K562 (cell line): ENCODE data around the gene ZBTB7A. TPM values are rescaled to one million over a fixed set of nuclear protein-coding genes. Genes with fewer than 3 reads are reported as not detected.
A peak's percentile ranks its signal among the peaks of the same experiment; 100 is the strongest.

Experiments used
- BRF2 ChIP-seq: IDR thresholded peaks from 3 replicates; pipeline ENCODE4 v1.6.1; 2011; ENCODE audit warnings: borderline replicate concordance, mild to moderate bottlenecking; ENCODE audit not compliant: insufficient read length, insufficient read depth
- CAMTA2 ChIP-seq: fragments of 250-450 bp; sonication (Bioruptor Pico); conservative IDR thresholded peaks from 2 replicates; pipeline ENCODE4 v1.5.1; 2022
- CBX2 ChIP-seq: fragments of 200-600 bp; sonication (generic); IDR thresholded peaks from one replicate; pipeline ENCODE4 v1.6.1; 2012; ENCODE audit warnings: mild to moderate bottlenecking, low read length, inconsistent platforms; ENCODE audit not compliant: insufficient read depth, poor library complexity, severe bottlenecking
- CBX5 ChIP-seq: IDR thresholded peaks from 2 replicates; pipeline ENCODE4 v1.6.1; 2014; ENCODE audit warnings: low read depth, borderline replicate concordance
- FOXJ2 ChIP-seq: fragments of 200-800 bp; sonication (Bioruptor generic); IDR thresholded peaks from 2 replicates; pipeline ENCODE4 v1.6.1; 2016; ENCODE audit warnings: missing genetic modification characterization, missing compliant biosample characterization
- GABPB1 ChIP-seq: sonication (generic); formaldehyde crosslinking; IDR thresholded peaks from 2 replicates; pipeline ENCODE4 v1.8.0; 2022; ENCODE audit warnings: mild to moderate bottlenecking, missing genetic modification reagents
- GTF2A2 ChIP-seq: IDR thresholded peaks from 2 replicates; pipeline ENCODE4 v1.6.1; 2016; ENCODE audit warnings: mild to moderate bottlenecking, missing genetic modification characterization, missing compliant biosample characterization
- HNRNPK ChIP-seq: fragments of 200-400 bp; formaldehyde crosslinking; IDR thresholded peaks from one replicate; pipeline ENCODE4 v1.6.1; 2018; ENCODE audit warnings: mild to moderate bottlenecking, low read depth, low read length; ENCODE audit not compliant: poor library complexity, severe bottlenecking
- HNRNPLL ChIP-seq: fragments of 200-400 bp; formaldehyde crosslinking; IDR thresholded peaks from 2 replicates; pipeline ENCODE4 v1.6.1; 2017; ENCODE audit warnings: low read length, low read depth, mild to moderate bottlenecking; ENCODE audit not compliant: poor library complexity, severe bottlenecking
- KLF10 ChIP-seq: fragments of 250-450 bp; sonication (Bioruptor Pico); IDR thresholded peaks from 2 replicates; pipeline ENCODE4 v1.6.1; 2021; ENCODE audit warnings: matching md5 sums
- MAX ChIP-seq: sonication (generic); formaldehyde crosslinking; IDR thresholded peaks from 2 replicates; pipeline ENCODE4 v1.9.0; 2022; ENCODE audit warnings: mild to moderate bottlenecking, missing genetic modification reagents
- MLLT1 ChIP-seq, 2 experiments: fragments of 450-650 bp; IDR thresholded peaks; 2 replicates each; pipeline ENCODE4 v1.6.1; 2016
- NCOR1 ChIP-seq: fragments of 450-650 bp; IDR thresholded peaks from 2 replicates; pipeline ENCODE4 v1.6.1; 2016; ENCODE audit warnings: mild to moderate bottlenecking, moderate library complexity
- POU5F1 ChIP-seq: fragments of 150-350 bp; IDR thresholded peaks from 2 replicates; pipeline ENCODE4 v1.6.1; 2014; ENCODE audit warnings: borderline replicate concordance, low read length, low read depth, mild to moderate bottlenecking; ENCODE audit not compliant: partially characterized antibody
- SLC30A9 ChIP-seq: fragments of 250-450 bp; sonication (Bioruptor Pico); IDR thresholded peaks from 2 replicates; pipeline ENCODE4 v1.8.0; 2022; ENCODE audit warnings: mild to moderate bottlenecking, moderate library complexity
- SMAD1 ChIP-seq: fragments of 150-350 bp; IDR thresholded peaks from 2 replicates; pipeline ENCODE4 v1.6.1; 2014; ENCODE audit warnings: low read length, low read depth; ENCODE audit not compliant: partially characterized antibody
- SRF ChIP-seq, 2 experiments: fragments of 250-450, 450-650 bp in 1 of 2; sonication (Bioruptor Pico) in 1 of 2; sonication (generic) in 1 of 2; formaldehyde crosslinking; IDR thresholded peaks; 2 replicates each; pipeline versions ENCODE4 v1.5.0 to v1.5.1; 2020 to 2022; ENCODE audit warnings: mild to moderate bottlenecking in 1 of 2, missing genetic modification reagents in 1 of 2
- TCF15 ChIP-seq: fragments of 250-450 bp; sonication (Bioruptor Pico); IDR thresholded peaks from 2 replicates; pipeline ENCODE4 v1.8.0; 2022; ENCODE audit warnings: moderate library complexity, mild to moderate bottlenecking, inconsistent platforms
- THAP7 ChIP-seq: fragments of 250-450 bp; sonication (Bioruptor Pico); IDR thresholded peaks from 2 replicates; pipeline ENCODE4 v1.5.0; 2021
- U2AF2 ChIP-seq: fragments of 200-400 bp; formaldehyde crosslinking; optimal IDR thresholded peaks from 2 replicates; pipeline ENCODE3; 2017; ENCODE audit warnings: low read depth, mild to moderate bottlenecking, low read length
- XRCC4 ChIP-seq: IDR thresholded peaks from one replicate; pipeline ENCODE4 v1.6.1; 2011; ENCODE audit not compliant: insufficient read depth, insufficient read length; ENCODE audit errors: extremely low read depth
- ZNF3 ChIP-seq: fragments of 250-450 bp; sonication (Bioruptor Pico); IDR thresholded peaks from 2 replicates; pipeline ENCODE4 v1.5.0; 2021; ENCODE audit warnings: mild to moderate bottlenecking, moderate library complexity
- ZNF655 ChIP-seq: fragments of 250-450 bp; sonication (Bioruptor Pico); IDR thresholded peaks from 2 replicates; pipeline ENCODE4 v1.5.0; 2021
- ZSCAN29 ChIP-seq: fragments of 450-650 bp; IDR thresholded peaks from 2 replicates; pipeline ENCODE4 v1.6.1; 2017
- polyA plus RNA-seq, 8 experiments: library from polyadenylated mRNA; depleted of rRNA in 4 of 8; stranded (reverse) in 5 of 8; unstranded in 3 of 8; fragments of >200 nt; fragmentation: Nextera tagmentation in 2 of 8; fragmentation: Illumina TruSeq in 1 of 8; extraction: Ambion mirVana in 2 of 8; extraction: Trizol in 1 of 8; gene quantifications; 2 replicates each; pipeline versions ENCODE4 v1.2.1 to v1.2.3, GENCODE V29; 2011 to 2014; ENCODE audit warnings: inconsistent platforms in 1 of 8, missing spikeins in 1 of 8
- total RNA-seq, 7 experiments: library from RNA; depleted of rRNA in 6 of 7; stranded (reverse); fragments of >200 nt in 6 of 7; fragmentation: Illumina TruSeq in 2 of 7; extraction: Trizol in 2 of 7; gene quantifications; 2 replicates each; pipeline versions ENCODE4 v1.2.1 to v1.2.3, GENCODE V29; 2011 to 2021; ENCODE audit warnings: low replicate concordance in 1 of 7

Gene ZBTB7A
- total and polyA plus RNA-seq, 9 of the 15 experiments (the other 6 are each of a cell fraction or from before 2014, with no cell fraction given), result 0.11 to 34.0 (median 4.6) TPM

GRCh38 chr19:4065430-4066175 lies 1.1 kb downstream of the ZBTB7A start (continued):
- no peak for TF ChIP-seq ZNF3 (CRISPR knock-in tag)
- no peak for TF ChIP-seq THAP7 (CRISPR knock-in tag)
- no peak for TF ChIP-seq NCOR1
- no peak for TF ChIP-seq SLC30A9 (CRISPR knock-in tag)
- TF ChIP-seq CBX5, result no peak
- TF ChIP-seq POU5F1, result no peak
- TF ChIP-seq MLLT1 (IDR thresholded peaks at IDR 0.05), result no peak
- TF ChIP-seq FOXJ2 (tag), result no peak
- TF ChIP-seq BRF2, result no peak
- no peak for TF ChIP-seq ZSCAN29
- no peak for TF ChIP-seq SMAD1
- no peak for TF ChIP-seq HNRNPLL
- TF ChIP-seq U2AF2, result no peak
- TF ChIP-seq KLF10 (CRISPR knock-in tag), result no peak
- peak; percentile 49; the same call in 1 of the 2 replicates for TF ChIP-seq GABPB1
- TF ChIP-seq GTF2A2 (tag), result no peak
- no peak for TF ChIP-seq ZNF655 (CRISPR knock-in tag)
- TF ChIP-seq CAMTA2 (CRISPR knock-in tag), result no peak
- no peak for TF ChIP-seq XRCC4
- TF ChIP-seq CBX2, result no peak
- TF ChIP-seq HNRNPK, result peak; percentile 57
- no peak for TF ChIP-seq SRF (CRISPR knock-in tag; IDR thresholded peaks at IDR 0.05)
- TF ChIP-seq MAX (CRISPR knock-in tag), result no peak
- no peak for TF ChIP-seq TCF15 (CRISPR knock-in tag)
